ENCODE results near the gene HNF4A. TPM values are rescaled to one million over a fixed set of nuclear protein-coding genes. Genes with fewer than 3 reads are reported as not detected.

The HNF4A gene
- total RNA-seq, 1 donor, result under 0.01 TPM

DNA sequence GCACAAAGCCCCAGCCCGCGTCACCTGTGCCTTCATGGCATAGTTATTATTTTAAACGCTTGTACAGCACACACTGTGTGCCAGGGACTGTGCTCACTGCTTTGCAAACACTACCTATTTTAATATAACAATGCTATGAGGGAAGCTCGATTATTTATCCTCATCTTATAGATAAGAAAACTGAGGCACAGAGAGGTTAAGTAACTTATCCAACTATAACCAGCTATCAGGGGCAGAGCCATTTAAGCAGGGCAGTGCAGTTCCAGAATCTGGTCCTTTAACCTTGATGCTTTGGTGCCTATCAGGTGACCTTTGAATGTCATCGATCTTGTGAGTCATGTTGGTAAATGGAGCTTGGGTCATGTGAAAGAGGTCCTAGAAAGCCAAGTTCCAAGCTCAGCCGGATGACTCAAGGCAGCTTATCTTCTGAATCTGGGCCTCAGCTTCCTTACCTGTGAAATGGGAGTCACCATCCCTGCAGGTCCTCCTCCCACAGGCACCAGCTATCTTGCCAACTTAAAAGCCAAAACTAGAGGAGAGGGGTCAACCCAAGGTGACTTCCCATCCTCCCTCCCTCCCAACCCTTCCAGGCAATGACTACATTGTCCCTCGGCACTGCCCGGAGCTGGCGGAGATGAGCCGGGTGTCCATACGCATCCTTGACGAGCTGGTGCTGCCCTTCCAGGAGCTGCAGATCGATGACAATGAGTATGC is 63.8 kb downstream of the HNF4A start:
- DNase-seq (ENCODE audit: low read depth in 2 of 3, low spot score in 2 of 3), result no peak

DNA sequence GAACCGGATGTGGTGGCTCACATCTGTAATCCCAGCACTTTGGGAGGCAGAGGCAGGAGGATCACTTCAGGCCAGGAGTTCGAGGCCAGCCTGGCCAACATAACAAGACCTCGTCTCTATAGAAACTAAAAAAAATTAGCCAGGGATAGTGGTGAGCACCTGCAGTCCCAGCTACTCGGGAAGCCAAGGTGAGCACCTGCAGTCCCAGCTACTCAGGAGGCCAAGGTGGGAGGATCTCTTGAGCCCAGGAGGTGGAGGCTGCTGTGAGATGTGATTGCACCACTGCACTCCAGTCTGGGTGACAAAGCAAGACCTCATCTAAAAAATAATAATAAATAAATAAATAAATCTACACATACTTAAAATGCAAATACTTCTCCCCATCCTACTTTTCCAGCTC is 65.0 kb downstream of the HNF4A start:
- no peak for DNase-seq (ENCODE audit: low read depth in 2 of 3, low spot score in 2 of 3)

DNA sequence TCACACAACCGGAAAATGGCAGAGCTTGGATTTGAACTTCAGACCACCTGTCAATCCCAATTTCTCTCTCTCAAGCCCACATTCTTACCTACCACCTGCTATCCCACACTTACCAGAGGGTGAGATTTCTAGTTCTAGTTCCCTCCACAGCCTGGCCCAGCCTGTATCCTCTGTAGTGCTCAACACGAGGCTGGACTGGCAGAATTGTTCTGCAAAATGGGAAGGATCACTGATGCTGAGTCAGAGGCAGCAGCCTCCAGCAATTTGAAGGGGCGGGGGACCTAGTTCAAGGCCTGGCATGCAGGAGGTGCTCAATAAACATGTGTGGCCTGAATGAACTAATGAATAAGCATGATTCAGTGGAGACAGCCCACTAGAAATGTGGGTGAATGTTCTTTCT is 66.6 kb downstream of the HNF4A start:
- no peak for DNase-seq (ENCODE audit: low read depth in 2 of 3, low spot score in 2 of 3)

GRCh38 chr20:44423480-44423879 is 68.0 kb downstream of the HNF4A start:
- no peak for DNase-seq (ENCODE audit: low read depth in 2 of 3, low spot score in 2 of 3)

- no peak for DNase-seq (ENCODE audit: low read depth in 2 of 3, low spot score in 2 of 3)
These were observed 68.6 kb downstream of the HNF4A start for GRCh38 chr20:44424039-44424495.

- DNase-seq (ENCODE audit: low read depth in 2 of 3, low spot score in 2 of 3), result no peak
These were observed 70.4 kb downstream of the HNF4A start for GRCh38 chr20:44425923-44426322.

DNA sequence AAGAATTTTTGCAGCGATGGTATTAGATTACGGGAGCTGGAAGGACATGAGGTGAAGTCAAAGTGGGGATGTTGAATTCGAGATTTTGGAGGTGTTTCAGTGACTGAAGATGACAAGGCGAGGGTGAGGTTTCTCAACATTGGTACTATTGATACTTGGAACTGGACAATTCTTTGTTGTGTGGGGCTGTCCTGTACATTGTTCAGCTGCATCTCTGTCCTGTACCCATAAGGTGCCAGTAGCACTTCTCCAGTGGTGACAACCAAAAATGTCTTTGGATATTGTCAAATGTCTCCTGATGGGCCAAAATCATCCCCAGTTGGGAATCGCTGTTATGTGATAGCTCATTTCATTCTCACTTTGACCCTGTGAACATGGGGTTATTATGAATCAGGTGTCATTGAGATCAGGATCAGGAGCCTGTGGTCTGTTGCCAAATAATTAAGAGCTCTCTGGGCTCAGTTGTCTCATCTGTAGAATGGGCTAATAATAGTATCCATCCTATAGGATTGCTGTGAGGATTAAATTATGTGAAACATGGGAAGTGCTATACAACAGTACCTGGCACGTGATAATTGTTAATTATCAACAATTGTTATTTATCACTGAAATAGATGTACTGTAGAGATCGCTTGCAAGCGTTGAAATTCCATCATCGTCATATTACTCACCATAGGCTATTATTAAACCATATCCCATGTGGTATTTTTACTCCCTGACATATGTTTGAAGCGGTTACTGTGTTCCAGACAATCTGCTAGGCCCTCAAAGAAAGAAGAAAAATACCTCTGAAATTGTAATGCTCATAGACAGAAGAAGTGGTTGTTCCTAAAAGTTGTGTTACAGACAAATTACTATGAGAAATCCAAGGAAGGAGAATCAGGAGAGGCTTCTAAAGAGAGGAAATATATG is 71.6 kb downstream of the HNF4A start:
- no peak for DNase-seq (ENCODE audit: low read depth in 2 of 3, low spot score in 2 of 3)

- no peak for DNase-seq (ENCODE audit: low read depth in 2 of 3, low spot score in 2 of 3)
These were observed 72.3 kb downstream of the HNF4A start for GRCh38 chr20:44427804-44428173.

GRCh38 chr20:44428174-44429016 is 72.9 kb downstream of the HNF4A start:
- DNase-seq (ENCODE audit: low read depth in 2 of 3, low spot score in 2 of 3), result no peak

DNA sequence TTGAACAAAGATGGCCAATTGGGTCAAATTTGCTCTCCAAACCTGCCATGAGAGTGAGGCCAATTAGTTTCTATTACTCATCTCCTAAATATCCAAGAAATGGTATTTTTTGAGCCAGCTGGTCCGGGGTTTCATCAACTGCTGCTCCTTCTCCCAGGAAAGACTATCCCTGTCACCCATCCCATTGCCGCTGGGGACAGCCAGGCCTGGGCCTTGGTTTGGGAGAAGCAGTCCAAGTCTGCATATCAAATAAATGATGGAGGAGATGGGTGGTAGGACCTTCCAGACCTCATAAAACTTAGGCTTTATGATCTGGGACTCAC is 73.5 kb downstream of the HNF4A start:
- DNase-seq (ENCODE audit: low read depth in 2 of 3, low spot score in 2 of 3), result no peak

DNA sequence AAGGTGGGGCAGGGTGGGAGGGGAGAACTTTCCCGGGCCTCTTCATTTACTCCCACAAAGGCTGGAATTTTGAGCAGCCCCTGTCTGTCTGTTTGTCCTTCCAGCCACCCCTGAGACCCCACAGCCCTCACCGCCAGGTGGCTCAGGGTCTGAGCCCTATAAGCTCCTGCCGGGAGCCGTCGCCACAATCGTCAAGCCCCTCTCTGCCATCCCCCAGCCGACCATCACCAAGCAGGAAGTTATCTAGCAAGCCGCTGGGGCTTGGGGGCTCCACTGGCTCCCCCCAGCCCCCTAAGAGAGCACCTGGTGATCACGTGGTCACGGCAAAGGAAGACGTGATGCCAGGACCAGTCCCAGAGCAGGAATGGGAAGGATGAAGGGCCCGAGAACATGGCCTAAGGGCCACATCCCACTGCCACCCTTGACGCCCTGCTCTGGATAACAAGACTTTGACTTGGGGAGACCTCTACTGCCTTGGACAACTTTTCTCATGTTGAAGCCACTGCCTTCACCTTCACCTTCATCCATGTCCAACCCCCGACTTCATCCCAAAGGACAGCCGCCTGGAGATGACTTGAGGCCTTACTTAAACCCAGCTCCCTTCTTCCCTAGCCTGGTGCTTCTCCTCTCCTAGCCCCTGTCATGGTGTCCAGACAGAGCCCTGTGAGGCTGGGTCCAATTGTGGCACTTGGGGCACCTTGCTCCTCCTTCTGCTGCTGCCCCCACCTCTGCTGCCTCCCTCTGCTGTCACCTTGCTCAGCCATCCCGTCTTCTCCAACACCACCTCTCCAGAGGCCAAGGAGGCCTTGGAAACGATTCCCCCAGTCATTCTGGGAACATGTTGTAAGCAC is 74.1 kb downstream of the HNF4A start:
- no peak for DNase-seq (ENCODE audit: low read depth in 2 of 3, low spot score in 2 of 3)

DNA sequence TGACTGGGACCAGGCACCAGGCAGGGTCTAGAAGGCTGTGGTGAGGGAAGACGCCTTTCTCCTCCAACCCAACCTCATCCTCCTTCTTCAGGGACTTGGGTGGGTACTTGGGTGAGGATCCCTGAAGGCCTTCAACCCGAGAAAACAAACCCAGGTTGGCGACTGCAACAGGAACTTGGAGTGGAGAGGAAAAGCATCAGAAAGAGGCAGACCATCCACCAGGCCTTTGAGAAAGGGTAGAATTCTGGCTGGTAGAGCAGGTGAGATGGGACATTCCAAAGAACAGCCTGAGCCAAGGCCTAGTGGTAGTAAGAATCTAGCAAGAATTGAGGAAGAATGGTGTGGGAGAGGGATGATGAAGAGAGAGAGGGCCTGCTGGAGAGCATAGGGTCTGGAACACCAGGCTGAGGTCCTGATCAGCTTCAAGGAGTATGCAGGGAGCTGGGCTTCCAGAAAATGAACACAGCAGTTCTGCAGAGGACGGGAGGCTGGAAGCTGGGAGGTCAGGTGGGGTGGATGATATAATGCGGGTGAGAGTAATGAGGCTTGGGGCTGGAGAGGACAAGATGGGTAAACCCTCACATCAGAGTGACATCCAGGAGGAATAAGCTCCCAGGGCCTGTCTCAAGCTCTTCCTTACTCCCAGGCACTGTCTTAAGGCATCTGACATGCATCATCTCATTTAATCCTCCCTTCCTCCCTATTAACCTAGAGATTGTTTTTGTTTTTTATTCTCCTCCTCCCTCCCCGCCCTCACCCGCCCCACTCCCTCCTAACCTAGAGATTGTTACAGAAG is 75.0 kb downstream of the HNF4A start:
- DNase-seq (ENCODE audit: low read depth in 2 of 3, low spot score in 2 of 3), result no peak

GRCh38 chr20:44431118-44431501 is 75.6 kb downstream of the HNF4A start:
- DNase-seq (ENCODE audit: low read depth in 2 of 3, low spot score in 2 of 3), result no peak

DNA sequence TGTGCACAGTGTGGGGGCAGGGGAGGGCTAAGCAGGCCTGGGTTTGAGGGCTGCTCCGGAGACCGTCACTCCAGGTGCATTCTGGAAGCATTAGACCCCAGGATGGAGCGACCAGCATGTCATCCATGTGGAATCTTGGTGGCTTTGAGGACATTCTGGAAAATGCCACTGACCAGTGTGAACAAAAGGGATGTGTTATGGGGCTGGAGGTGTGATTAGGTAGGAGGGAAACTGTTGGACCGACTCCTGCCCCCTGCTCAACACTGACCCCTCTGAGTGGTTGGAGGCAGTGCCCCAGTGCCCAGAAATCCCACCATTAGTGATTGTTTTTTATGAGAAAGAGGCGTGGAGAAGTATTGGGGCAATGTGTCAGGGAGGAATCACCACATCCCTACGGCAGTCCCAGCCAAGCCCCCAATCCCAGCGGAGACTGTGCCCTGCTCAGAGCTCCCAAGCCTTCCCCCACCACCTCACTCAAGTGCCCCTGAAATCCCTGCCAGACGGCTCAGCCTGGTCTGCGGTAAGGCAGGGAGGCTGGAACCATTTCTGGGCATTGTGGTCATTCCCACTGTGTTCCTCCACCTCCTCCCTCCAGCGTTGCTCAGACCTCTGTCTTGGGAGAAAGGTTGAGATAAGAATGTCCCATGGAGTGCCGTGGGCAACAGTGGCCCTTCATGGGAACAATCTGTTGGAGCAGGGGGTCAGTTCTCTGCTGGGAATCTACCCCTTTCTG is 76.2 kb downstream of the HNF4A start:
- no peak for DNase-seq (ENCODE audit: low read depth in 2 of 3, low spot score in 2 of 3)

- DNase-seq (ENCODE audit: low read depth in 2 of 3, low spot score in 2 of 3), result no peak
These were observed 77.4 kb downstream of the HNF4A start for GRCh38 chr20:44432618-44433577.

DNA sequence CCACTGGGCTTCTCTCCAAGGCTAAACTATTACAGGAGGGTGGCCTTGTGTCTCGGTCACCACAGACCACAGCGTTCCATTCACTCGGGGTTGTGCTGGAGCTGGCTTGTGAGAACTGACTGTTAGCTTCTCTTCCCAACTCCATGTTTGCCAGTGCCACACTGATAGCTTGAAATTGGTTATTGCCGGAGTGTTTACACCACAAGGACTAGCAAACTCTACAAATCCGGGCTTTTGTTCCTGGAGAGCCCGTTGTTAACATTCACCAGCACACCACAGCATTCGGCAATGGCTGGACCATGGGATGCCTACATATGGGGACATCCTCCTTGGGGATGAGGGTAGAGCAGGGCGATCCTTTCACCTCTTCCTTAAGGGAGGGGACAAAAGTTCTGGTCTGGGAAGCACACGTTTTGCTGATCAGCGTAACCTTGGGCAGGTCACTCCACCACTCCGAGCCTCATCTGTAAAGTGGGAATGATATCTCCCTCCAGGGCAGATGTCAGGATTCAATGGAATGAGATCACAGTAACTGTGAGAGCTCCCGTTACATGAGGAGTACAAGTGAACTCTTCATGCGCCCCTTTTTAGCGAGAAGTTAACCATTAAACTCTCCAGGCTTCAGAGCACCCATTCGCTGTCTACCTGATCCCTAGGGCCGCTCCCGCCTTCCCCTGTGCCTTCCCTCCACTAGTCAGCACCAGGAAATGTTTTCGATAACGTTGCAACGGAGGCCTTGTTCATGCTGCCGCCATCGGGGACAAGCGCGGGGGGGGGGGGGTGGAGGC is 78.4 kb downstream of the HNF4A start:
- no peak for DNase-seq (ENCODE audit: low read depth in 2 of 3, low spot score in 2 of 3)

Data from hematopoietic multipotent progenitor cell (in vitro differentiated cells).